ENCODE results near the gene HNMT.

- no peak for TF ChIP-seq CTCF (IDR thresholded peaks at IDR 0.05 in 4 of 5, conservative IDR thresholded peaks at IDR 0.05 in 1 of 5)
- no peak for TF ChIP-seq POLR2A (IDR thresholded peaks at IDR 0.05)
Observed at GRCh38 chr2:137942037-137942832, 22.0 kb upstream of the HNMT start.

All from gastrocnemius medialis (tissue), 4 donors.